Testis (tissue), 3 donors: ENCODE measurements around the gene MBP. TPM values are rescaled to one million over a fixed set of nuclear protein-coding genes. Genes with fewer than 3 reads are reported as not detected.

ENCODE experiments used
- DNase-seq: peaks from one replicate; pipeline ENCODE4 v3.0.0-alpha.2; 2019
- H3K27ac ChIP-seq, 2 donors: fragments of 200-600 bp; sonication (generic); one replicate each; pipeline ENCODE4 v1.5.1; 2019
- H3K27me3 ChIP-seq: fragments of 200-600 bp; sonication (generic); one replicate; pipeline ENCODE4 v1.5.1; 2019
- H3K36me3 ChIP-seq: fragments of 200-600 bp; sonication (generic); one replicate; pipeline ENCODE4 v1.5.1; 2017; ENCODE audit warnings: low read depth; ENCODE audit errors: missing control alignments
- H3K4me1 ChIP-seq: fragments of 200-600 bp; sonication (generic); one replicate; pipeline ENCODE4 v1.5.1; 2019
- H3K4me3 ChIP-seq, 2 donors: fragments of 200-600 bp; sonication (generic); one replicate each; pipeline ENCODE4 v1.5.1; 2017 to 2019
- H3K9me3 ChIP-seq: fragments of 200-600 bp; sonication (generic); one replicate; pipeline ENCODE4 v1.5.1; 2017
- POLR2A ChIP-seq: fragments of 450-650 bp; IDR thresholded peaks from one replicate; pipeline ENCODE4 v1.6.1; 2017; ENCODE audit warnings: antibody characterized with exemption, mild to moderate bottlenecking, moderate library complexity
- WGBS, 2 donors: methylation state at CpG; one replicate each; pipeline ENCODE4 v1.1.5; 2018; 5-methylcytosine and 5-hydroxymethylcytosine counted together
- intact Hi-C: fragments of 100-400 bp; cut with DNase I; formaldehyde crosslinking; loops from one replicate; pipeline ENCODE4 v1.15.1; 2023; ENCODE audit warnings: low total_unique reads
- polyA plus RNA-seq: library from polyadenylated mRNA; stranded (reverse); fragments of 350-450 nt; fragmentation: Illumina TruSeq; extraction: RNeasy Lipid Tissue Mini Kit (QIAGEN cat#74804); gene quantifications from one replicate; pipeline ENCODE4 v1.2.3, GENCODE V29; 2014; ENCODE audit warnings: low read depth, low replicate concordance; ENCODE audit not compliant: insufficient read depth
- total RNA-seq, 2 donors: library from RNA; depleted of rRNA; stranded (reverse); fragments of >200 nt; gene quantifications; one replicate each; pipeline ENCODE4 v1.2.3, GENCODE V29; 2016
- TF ChIP-seq, protein P1 (sequence below), 3 experiments: fragments of 450-650 bp in 2 of 3; fragments of 200-600 bp in 1 of 3; sonication (generic) in 1 of 3; IDR thresholded peaks; one replicate each; pipeline ENCODE4 v1.5.1; 2016 to 2019; ENCODE audit warnings: antibody characterized with exemption in 3 of 3, mild to moderate bottlenecking in 2 of 3, moderate library complexity in 1 of 3

MBP gene
- total and polyA plus RNA-seq, 3 donors from 2014 or later, result 15.4 to 20.3 (median 16.7) TPM

DNA sequence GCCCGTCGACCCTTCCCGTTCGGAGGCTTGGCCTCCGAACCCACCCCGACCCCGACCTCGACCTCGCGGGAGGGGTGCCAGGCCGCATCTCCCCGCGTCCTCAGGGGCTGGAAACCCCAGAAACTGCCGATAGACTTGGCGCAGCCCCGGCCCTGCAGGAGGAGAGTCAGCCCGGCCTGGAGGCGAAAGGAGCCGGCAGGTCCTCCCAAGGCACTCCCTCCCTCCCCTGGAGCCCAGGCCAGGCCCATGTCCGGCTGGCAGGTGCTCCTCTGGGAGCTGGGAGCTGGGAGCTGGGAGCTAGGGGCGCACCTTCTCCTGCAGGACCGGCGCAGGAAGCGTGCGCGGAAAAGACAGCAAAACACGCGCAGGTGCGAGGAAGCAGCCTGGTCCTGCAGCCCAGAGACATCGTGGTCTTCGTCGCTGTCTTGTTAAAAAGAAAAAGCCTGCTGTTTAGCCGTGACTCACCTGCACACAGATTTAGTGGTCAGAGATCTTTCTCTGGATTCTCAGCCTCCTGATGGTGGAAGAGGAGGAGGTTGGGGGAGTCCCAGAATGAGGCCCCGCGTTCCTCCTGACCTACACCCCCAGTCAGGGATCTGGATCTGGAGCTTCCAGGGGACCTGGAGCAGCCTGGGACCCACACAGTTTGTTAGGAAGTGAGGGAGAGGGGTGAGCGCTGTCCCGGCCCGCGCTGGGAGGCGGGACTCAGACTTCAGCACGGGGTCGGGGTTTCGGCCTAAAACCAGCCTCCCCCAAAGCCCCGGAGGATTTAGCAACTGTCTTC lies 660 bp upstream of the MBP start:
- WGBS, 2 donors, result 21 to 32% methylated on average over 21 to 43 of the region's 44 CpGs
- DNase-seq, result peak; percentile 30
- peak overlapping the region; percentile 78 to 90 for H3K4me3 ChIP-seq
- peaks cover 20% of the 10 kb centered on the region for H3K4me1 ChIP-seq
- no peaks in the 10 kb centered on the region for H3K27me3 ChIP-seq
- no peak for TF ChIP-seq POLR2A
- TF ChIP-seq, protein P1, sequence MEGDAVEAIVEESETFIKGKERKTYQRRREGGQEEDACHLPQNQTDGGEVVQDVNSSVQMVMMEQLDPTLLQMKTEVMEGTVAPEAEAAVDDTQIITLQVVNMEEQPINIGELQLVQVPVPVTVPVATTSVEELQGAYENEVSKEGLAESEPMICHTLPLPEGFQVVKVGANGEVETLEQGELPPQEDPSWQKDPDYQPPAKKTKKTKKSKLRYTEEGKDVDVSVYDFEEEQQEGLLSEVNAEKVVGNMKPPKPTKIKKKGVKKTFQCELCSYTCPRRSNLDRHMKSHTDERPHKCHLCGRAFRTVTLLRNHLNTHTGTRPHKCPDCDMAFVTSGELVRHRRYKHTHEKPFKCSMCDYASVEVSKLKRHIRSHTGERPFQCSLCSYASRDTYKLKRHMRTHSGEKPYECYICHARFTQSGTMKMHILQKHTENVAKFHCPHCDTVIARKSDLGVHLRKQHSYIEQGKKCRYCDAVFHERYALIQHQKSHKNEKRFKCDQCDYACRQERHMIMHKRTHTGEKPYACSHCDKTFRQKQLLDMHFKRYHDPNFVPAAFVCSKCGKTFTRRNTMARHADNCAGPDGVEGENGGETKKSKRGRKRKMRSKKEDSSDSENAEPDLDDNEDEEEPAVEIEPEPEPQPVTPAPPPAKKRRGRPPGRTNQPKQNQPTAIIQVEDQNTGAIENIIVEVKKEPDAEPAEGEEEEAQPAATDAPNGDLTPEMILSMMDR (IDR thresholded peaks at IDR 0.05), result no peak
- no peaks in the 10 kb centered on the region for H3K36me3 ChIP-seq
- peak overlapping the region; percentile 90 to 92 for H3K27ac ChIP-seq
- intact Hi-C loops, result no loop called here
- no peaks in the 10 kb centered on the region for H3K9me3 ChIP-seq

DNA sequence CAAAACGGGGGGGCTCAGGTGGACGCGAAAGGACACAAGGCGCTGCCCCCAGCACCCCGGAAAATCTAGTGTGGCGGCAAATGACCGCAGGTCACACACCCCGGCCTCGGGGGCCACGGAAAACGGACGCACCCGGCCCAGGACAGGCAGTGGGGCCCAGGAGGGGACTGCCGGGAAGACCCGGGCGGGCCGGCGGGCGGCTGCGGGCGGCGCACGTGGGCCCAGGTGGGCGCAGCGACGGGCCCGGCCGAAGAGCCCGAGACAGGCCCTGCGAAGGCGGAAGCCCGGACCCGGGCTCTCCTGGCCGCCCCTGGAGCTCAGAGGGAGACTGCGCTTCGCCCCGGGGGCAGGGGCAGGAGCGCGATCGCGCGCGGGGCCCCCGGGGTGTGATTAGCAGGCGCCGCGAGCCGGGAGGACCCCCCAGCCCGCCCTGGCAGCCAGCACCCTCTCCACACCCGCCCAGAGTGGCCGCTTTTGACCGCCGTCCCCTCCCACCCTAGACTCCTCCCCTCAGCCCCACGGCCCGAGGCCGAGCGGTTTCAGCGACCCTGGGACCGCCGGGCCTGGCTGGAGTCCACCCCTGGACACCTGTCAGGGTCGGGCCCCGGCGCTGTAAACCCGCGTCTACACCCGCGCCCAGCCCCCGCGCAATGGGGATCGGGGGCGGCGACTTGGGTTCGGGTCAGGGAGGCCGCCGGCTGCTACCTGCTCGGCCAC lies 773 bp downstream of the MBP start:
- H3K27me3 ChIP-seq, result no peaks in the 10 kb centered on the region
- peak overlapping the region; percentile 78 to 90 for H3K4me3 ChIP-seq
- 1 to 2% methylated on average over 25 to 71 of the region's 76 CpGs for WGBS, 2 donors
- no peaks in the 10 kb centered on the region for H3K9me3 ChIP-seq
- TF ChIP-seq, protein P1 (IDR thresholded peaks at IDR 0.05), result no peak
- TF ChIP-seq POLR2A, result no peak
- peaks cover 12% of the 10 kb centered on the region for H3K4me1 ChIP-seq
- peak overlapping the region; percentile 90 to 92 for H3K27ac ChIP-seq
- peak; percentile 62 for DNase-seq
- H3K36me3 ChIP-seq, result no peaks in the 10 kb centered on the region
- intact Hi-C loops, result no loop called here

DNA sequence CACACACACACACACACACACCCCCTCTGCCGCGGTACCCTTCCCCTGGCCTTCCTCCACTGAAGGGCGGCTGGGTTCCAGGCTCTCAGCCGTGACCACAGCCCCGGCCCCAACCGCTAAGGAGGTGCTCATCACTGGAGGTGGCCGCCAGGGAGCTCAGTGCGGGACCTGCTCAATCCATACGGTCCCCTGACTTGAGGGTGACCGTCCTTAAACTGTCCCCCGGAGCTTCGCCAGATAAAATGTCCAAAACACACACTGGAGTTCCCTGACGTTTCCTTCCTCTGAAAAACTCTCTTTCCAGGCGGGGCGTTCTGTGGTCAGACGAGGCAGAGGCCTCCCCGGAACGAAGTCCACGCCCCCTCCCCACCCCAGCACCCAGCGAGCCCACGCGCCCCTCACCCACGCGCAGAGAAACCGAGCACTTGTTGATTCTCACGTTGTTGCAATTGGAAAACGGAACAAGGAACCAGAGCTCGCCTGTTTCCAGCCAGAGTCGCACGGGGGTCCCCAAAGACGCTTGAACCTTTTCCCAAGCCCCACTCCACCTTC lies 1.4 kb downstream of the MBP start:
- no peak for DNase-seq
- intact Hi-C loops, result no loop called here
- Histone ChIP-seq H3K27me3 (no peaks in the 10 kb centered on the region), H3K4me1 (peaks cover 12% of the 10 kb centered on the region), H3K27ac (peak overlapping the region; percentile 90 to 92), H3K4me3 (peak overlapping the region; percentile 78 to 90), H3K9me3 (no peaks in the 10 kb centered on the region), H3K36me3 (no peaks in the 10 kb centered on the region)
- 2 to 5% methylated on average over 10 to 31 of the region's 31 CpGs for WGBS, 2 donors
- TF ChIP-seq POLR2A, result no peak
- TF ChIP-seq, protein P1 (IDR thresholded peaks at IDR 0.05), result no peak

- Histone ChIP-seq H3K9me3 (no peaks in the 10 kb centered on the region), H3K27ac (no peak overlapping the region), H3K36me3 (no peaks in the 10 kb centered on the region), H3K4me1 (peaks cover 12% of the 10 kb centered on the region), H3K27me3 (no peaks in the 10 kb centered on the region), H3K4me3 (peak overlapping the region in 1 of 2 donors; percentile 90)
- no peak for TF ChIP-seq POLR2A
- TF ChIP-seq, protein P1 (IDR thresholded peaks at IDR 0.05), result no peak
- intact Hi-C loops, result no loop called here
- 47 to 51% methylated on average over 26 to 27 of the region's 27 CpGs for WGBS, 2 donors
- no peak for DNase-seq
These were observed 2.1 kb downstream of the MBP start for GRCh38 chr18:77130229-77131099.
